ENCODE results near the gene AVPR2.

Gene AVPR2

DNA sequence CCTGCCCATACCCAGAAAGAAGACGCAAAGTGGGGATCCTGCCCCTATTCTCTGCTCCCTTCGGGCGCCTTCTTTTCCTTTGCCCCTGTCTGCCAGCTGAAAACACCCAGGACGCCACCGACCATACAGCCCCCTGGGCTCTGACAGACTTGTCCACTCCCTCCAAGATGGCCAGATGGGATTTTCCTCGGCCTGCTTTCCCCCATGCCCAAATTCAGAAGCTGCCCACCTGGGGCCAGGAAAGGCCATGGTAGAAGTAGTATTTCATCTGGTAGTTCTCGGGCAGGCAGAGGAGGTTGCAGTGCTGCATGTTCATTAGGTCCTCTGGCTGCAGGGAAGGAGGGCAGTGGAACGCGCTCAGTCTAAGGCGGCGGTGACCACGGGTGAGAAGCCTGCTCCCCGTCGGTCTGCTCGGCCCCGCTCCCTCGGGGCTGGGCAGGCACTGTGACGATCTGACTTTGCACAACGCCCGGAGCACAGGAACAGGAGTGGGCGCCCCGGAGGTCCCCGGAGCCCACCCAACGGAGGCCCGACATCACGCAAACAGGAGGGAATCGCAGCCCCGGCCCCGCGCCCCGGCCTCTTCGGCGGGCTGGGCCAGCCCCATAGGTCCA lies 29.8 kb downstream of the AVPR2 start:
- Histone ChIP-seq H3K27ac (peak overlapping the region; percentile 90), H3K4me3 (peak overlapping the region; percentile 77), H3K9me3 (no peaks in the 10 kb centered on the region), H3K27me3 (peaks cover 80% of the 10 kb centered on the region), H3K4me1 (peaks cover 47% of the 10 kb centered on the region), H4K20me1 (peaks cover 89% of the 10 kb centered on the region), H3K36me3 (peaks cover 40% of the 10 kb centered on the region), H3K9ac (peak overlapping the region; percentile 91), H3K4me2 (peak overlapping the region; percentile 81)
- no peak for TF ChIP-seq Cebpa-rat (IDR thresholded peaks at IDR 0.05)

DNA sequence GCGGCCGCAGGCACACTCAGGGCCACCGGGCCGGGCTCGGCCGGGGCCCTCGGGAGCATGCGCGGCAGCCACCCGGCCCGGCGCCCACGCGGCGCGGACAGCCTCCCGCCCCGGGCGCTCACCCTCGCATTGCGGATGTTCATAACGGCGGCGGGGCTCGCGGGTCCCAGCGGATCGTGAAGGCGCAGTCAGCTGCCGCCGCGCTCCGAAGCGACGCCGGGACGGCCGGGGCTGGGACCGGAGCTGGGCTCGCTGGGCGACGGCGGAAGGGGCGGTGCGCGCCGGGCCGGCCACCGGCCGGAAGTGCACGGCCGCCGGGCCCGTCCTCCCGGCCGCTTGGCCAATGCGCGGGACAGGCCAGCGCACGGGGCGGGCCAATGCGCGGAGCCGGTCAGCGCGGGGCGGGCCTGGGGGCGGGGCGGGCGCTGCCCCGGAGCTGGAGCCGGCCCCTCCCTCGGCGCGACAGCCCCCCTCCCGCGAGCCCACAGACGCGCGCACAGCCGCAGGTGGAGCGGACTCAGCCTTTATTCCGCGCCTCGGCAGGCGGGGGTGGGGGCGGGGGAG lies 30.4 kb downstream of the AVPR2 start, which contains the start of gene NAA10:
Gene NAA10 (minus strand): TSS at position 276 of the 564 bp plus-strand sequence. CDS start 133 bp downstream, at position 143.
- H3K36me3 ChIP-seq: peaks cover 34% of the 10 kb centered on the region
- peak within 1 kb of the TSS; percentile 77 for H3K4me3 ChIP-seq
- H3K27ac ChIP-seq: peak within 1 kb of the TSS; percentile 90
- H4K20me1 ChIP-seq: peaks cover 89% of the 10 kb centered on the region
- H3K9ac ChIP-seq: peak within 1 kb of the TSS; percentile 91
- H3K27me3 ChIP-seq: peaks cover 86% of the 10 kb centered on the region
- no peaks in the 10 kb centered on the region for H3K9me3 ChIP-seq
- peak within 1 kb of the TSS; percentile 83 for H3K4me2 ChIP-seq
- H3K4me1 ChIP-seq: peaks cover 47% of the 10 kb centered on the region
- TF ChIP-seq Cebpa-rat (IDR thresholded peaks at IDR 0.05): no peak

DNA sequence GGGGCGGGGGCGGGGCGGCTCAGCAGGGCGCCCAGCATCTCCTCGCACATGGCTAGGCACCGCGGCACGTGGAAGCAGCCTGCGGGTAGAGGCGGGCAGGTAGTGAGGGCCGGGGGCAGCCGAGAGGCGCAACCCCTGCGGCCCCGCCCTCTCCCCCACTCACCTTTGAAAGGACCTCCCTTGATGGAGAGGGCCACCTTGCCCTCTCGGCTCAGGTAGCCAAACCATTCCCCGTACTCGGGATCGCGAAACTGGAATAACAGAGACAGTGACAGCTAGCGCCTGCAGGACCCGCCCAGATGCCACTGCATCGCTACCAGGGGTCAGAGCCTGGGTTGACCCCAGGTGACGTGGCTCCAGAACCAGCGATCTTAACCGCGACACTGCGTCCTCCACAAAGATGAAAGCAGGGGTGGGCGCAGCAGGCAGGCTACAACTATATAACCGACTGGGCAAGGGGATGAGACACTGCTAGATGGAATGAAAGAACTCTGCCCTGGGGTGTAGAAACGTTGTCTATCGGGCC lies 30.9 kb downstream of the AVPR2 start:
- Histone ChIP-seq H4K20me1 (peaks cover 89% of the 10 kb centered on the region), H3K4me2 (peak overlapping the region; percentile 83), H3K9me3 (no peaks in the 10 kb centered on the region), H3K9ac (peak overlapping the region; percentile 70), H3K27me3 (peaks cover 87% of the 10 kb centered on the region), H3K4me3 (peak overlapping the region; percentile 77), H3K36me3 (peaks cover 29% of the 10 kb centered on the region), H3K4me1 (peaks cover 47% of the 10 kb centered on the region), H3K27ac (peak overlapping the region; percentile 71)
- TF ChIP-seq Cebpa-rat (IDR thresholded peaks at IDR 0.05): no peak

GRCh38 chrX:153937056-153937455 lies 32.6 kb downstream of the AVPR2 start:
- H3K36me3 ChIP-seq: peaks cover 12% of the 10 kb centered on the region
- no peak overlapping the region for H3K4me2 ChIP-seq
- no peak for TF ChIP-seq Cebpa-rat (IDR thresholded peaks at IDR 0.05)
- H3K9me3 ChIP-seq: no peaks in the 10 kb centered on the region
- no peak overlapping the region for H3K9ac ChIP-seq
- no peak overlapping the region for H3K4me3 ChIP-seq
- no peak overlapping the region for H3K27ac ChIP-seq
- H3K4me1 ChIP-seq: peaks cover 48% of the 10 kb centered on the region
- peaks cover 82% of the 10 kb centered on the region for H4K20me1 ChIP-seq
- peaks cover 86% of the 10 kb centered on the region for H3K27me3 ChIP-seq

DNA sequence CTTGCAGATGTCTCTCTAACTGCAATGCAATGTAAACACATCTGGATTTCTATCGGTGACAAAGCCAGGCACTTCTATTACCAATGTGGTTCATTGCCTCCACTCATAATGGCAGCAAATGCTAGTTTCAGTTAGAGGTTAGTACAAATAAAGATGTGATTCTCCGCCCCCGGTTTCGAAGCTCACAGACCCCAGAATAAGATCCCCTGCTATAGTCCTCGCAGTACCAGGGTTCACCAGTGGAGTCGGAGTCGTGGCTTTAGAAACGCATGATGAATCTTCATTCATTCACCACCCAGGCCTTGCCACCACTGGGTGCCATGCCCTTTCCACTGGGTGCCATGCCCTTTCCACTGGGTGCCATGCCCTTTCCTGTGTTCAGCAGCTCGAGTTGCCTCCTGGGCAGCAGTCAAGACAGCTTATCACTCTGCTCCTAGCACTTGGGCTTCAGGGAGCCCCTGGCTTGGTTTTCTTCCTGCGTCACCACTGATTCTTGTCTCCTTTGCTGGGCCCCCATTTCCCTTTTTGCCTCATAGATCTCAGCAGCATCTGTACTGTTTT lies 33.8 kb downstream of the AVPR2 start:
- Histone ChIP-seq H3K4me2 (no peak overlapping the region), H3K9me3 (no peaks in the 10 kb centered on the region), H3K27ac (no peak overlapping the region), H3K36me3 (no peaks in the 10 kb centered on the region), H3K4me1 (peaks cover 58% of the 10 kb centered on the region), H3K27me3 (peaks cover 85% of the 10 kb centered on the region), H3K4me3 (no peak overlapping the region), H3K9ac (no peak overlapping the region), H4K20me1 (peaks cover 82% of the 10 kb centered on the region)
- no peak for TF ChIP-seq Cebpa-rat (IDR thresholded peaks at IDR 0.05)

GRCh38 chrX:153939573-153939972 lies 35.1 kb downstream of the AVPR2 start:
- H3K9ac ChIP-seq: peak overlapping the region; percentile 47; the same call in 1 of the 2 replicates
- peak overlapping the region; percentile 44; the same call in 1 of the 2 replicates for H3K27ac ChIP-seq
- peaks cover 82% of the 10 kb centered on the region for H4K20me1 ChIP-seq
- no peaks in the 10 kb centered on the region for H3K36me3 ChIP-seq
- H3K4me2 ChIP-seq: peak overlapping the region; percentile 80
- no peaks in the 10 kb centered on the region for H3K9me3 ChIP-seq
- peaks cover 62% of the 10 kb centered on the region for H3K4me1 ChIP-seq
- peak overlapping the region; percentile 20; the same call in 1 of the 2 replicates for H3K4me3 ChIP-seq
- TF ChIP-seq Cebpa-rat (IDR thresholded peaks at IDR 0.05): no peak
- peaks cover 84% of the 10 kb centered on the region for H3K27me3 ChIP-seq

DNA sequence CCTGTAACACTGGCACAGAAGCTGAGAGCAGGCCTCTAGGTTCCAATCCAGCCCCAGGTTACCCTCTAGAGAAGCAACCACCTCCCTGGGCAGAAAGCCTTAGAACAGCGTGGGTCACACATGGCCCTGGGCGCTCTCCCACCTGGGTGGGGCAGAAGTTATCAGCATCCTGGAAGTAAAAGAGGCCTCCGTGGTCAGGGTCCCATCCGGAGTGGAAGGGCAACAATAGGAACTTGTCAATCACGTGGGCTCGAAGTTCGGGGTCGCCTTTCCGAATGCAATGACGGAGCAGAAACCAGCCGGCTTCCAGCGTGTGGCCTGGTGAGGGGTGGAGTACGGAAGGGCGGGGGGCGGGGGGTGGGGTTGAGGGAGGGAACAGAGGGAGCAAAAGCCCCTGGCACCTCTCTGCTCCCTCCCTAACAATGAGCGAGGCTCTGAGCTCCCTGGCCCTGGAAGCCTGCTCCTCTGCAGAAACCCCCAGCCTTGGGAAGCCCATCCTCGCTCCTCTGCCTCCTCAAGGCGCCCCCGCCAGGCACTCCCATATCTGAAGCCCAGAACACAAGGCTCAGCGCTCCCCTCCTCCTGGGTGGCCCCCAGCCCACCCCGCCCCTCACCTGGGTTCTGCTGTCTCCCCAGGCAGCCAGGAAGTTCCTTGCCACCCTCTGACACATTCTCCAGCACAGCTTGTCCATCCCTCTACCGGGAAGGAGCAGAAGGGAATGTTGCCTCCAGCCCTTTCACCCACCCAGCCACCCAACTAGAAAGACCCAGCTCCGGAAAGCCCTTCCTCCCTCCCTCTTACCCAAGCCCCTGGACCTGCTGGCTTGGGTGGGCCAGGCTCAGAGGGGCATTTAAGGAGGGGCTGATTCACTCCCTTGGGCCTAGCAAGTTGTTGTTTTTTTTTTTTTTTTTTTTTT lies 37.1 kb downstream of the AVPR2 start:
- Histone ChIP-seq H3K36me3 (no peaks in the 10 kb centered on the region), H3K9me3 (no peaks in the 10 kb centered on the region), H3K4me2 (peak overlapping the region; percentile 80), H3K27me3 (peaks cover 87% of the 10 kb centered on the region), H3K9ac (peak overlapping the region; percentile 66), H3K4me1 (peaks cover 71% of the 10 kb centered on the region), H3K4me3 (peak overlapping the region; percentile 58), H4K20me1 (peaks cover 90% of the 10 kb centered on the region), H3K27ac (peak overlapping the region; percentile 78)
- TF ChIP-seq Cebpa-rat (IDR thresholded peaks at IDR 0.05): no peak

DNA sequence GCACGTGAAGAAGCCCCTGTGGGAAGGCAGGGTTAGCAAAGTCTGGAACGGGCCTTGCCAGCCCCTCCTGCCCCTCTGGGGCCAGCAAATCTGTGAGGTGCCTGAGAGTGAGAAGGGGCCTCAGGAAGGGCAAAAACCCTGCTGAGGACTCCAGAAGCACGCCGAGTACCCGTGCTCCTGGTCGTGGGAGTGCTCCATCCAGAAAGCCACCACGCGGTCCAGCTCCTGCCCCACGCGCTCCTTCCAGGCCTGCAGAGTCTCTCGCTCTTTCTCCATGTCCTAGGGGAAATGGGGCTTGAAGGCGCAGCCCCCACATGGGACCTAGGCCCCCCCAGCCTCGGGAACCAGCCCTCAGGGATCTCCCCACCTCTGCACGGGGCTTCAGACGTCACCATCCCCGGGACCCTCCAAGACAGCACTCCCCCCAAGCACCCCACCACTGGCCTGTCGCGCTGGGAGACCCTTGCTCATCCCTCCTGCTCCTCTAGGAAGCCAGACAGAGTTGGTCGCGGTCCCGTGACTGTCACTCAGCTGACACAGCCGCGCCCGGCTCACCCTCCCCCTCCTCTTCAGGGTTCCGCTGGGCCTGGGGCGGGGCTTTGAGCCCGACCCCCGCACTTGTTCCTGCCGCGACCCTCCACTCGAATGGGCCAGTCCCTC lies 39.8 kb downstream of the AVPR2 start, which contains the start of gene RENBP:
Gene RENBP (minus strand): TSS at position 504 of the 660 bp plus-strand sequence. CDS start 33 bp downstream, at position 471.
- Histone ChIP-seq H4K20me1 (peaks cover 91% of the 10 kb centered on the region), H3K36me3 (peaks cover under 1% of the 10 kb centered on the region; the same call in 1 of the 2 replicates), H3K4me2 (peak within 1 kb of the TSS; percentile 80), H3K9me3 (no peaks in the 10 kb centered on the region), H3K9ac (peak within 1 kb of the TSS; percentile 76), H3K4me3 (peak within 1 kb of the TSS; percentile 67), H3K4me1 (peaks cover 92% of the 10 kb centered on the region), H3K27me3 (peaks cover 64% of the 10 kb centered on the region), H3K27ac (peak within 1 kb of the TSS; percentile 78)
- TF ChIP-seq Cebpa-rat (IDR thresholded peaks at IDR 0.05): no peak

GRCh38 chrX:153944800-153945150 lies 40.3 kb downstream of the AVPR2 start:
- Histone ChIP-seq H3K4me1 (peaks cover 92% of the 10 kb centered on the region), H3K27ac (no peak overlapping the region), H3K4me2 (peak overlapping the region; percentile 80), H3K4me3 (peak overlapping the region; percentile 67; the same call in 1 of the 2 replicates), H3K9ac (no peak overlapping the region), H3K9me3 (no peaks in the 10 kb centered on the region), H3K27me3 (peaks cover 59% of the 10 kb centered on the region), H4K20me1 (peaks cover 91% of the 10 kb centered on the region), H3K36me3 (peaks cover 6% of the 10 kb centered on the region)
- TF ChIP-seq Cebpa-rat (IDR thresholded peaks at IDR 0.05): no peak
